SK-MEL-5 (cell line): ENCODE data around the gene CPM. TPM values are rescaled to one million over a fixed set of nuclear protein-coding genes. Genes with fewer than 3 reads are reported as not detected.
A peak's percentile ranks its signal among the peaks of the same experiment; 100 is the strongest.
"Not testable (repeated sequence)": the region's sequence is repeated elsewhere in the genome, so short reads cannot be mapped to it uniquely, and the experiment has no call there.

Source experiments
- DNase-seq: peaks from one replicate; pipeline ENCODE4 v3.0.0-alpha.2; 2016; ENCODE audit warnings: low read depth, low spot score
- in situ Hi-C: cut with HindIII; loops from 2 replicates; pipeline ENCODE4 v1.10.0; 2016; ENCODE audit warnings: low sequenced_read_pairs, high pct_unique_total_duplicates, low pct_unique_long_range_greater_than_20kb
- small RNA-seq, 2 experiments: library from RNA; depleted of rRNA; stranded (forward); fragments of <200 nt; gene quantifications; one replicate each; pipeline ENCODE3, GENCODE V24; 2014
- total RNA-seq: library from RNA; depleted of rRNA; stranded (reverse); fragments of >200 nt; shearing (Covaris generic); gene quantifications from 2 replicates; pipeline ENCODE4 v1.2.3, GENCODE V29; 2014; rRNA removed

CPM gene
- total RNA-seq, 1 experiment from 2014 or later: 18.2 TPM

DNA sequence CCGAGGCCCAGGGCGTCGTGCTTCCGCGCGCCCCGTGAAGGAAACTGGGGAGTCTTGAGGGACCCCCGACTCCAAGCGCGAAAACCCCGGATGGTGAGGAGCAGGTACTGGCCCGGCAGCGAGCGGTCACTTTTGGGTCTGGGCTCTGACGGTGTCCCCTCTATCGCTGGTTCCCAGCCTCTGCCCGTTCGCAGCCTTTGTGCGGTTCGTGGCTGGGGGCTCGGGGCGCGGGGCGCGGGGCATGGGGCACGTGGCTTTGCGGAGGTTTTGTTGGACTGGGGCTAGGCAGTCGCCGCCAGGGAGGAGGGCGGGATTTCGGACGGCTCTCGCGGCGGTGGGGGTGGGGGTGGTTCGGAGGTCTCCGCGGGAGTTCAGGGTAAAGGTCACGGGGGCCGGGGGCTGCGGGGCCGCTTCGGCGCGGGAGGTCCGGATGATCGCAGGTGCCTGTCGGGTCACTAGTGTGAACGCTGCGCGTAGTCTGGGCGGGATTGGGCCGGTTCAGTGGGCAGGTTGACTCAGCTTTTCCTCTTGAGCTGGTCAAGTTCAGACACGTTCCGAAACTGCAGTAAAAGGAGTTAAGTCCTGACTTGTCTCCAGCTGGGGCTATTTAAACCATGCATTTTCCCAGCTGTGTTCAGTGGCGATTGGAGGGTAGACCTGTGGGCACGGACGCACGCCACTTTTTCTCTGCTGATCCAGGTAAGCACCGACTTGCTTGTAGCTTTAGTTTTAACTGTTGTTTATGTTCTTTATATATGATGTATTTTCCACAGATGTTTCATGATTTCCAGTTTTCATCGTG, 124.4 kb downstream of the CPM start:
- DNase-seq: peak; percentile 90
- in situ Hi-C loops: no loop called here

- peak; percentile 88 for DNase-seq
- in situ Hi-C loops: no loop called here
Observed at GRCh38 chr12:68807576-68808387, 125.2 kb downstream of the CPM start, which contains the start of gene MDM2. MDM2 (plus strand) TSS chr12:68808177; CDS start chr12:68808478, 301 bp downstream.

GRCh38 chr12:68807274-68807575, 125.7 kb downstream of the CPM start:
- DNase-seq, in situ Hi-C loops: not testable (repeated sequence)

GRCh38 chr12:68806488-68807237, 126.3 kb downstream of the CPM start:
- in situ Hi-C loops: no loop called here
- no peak for DNase-seq

DNA sequence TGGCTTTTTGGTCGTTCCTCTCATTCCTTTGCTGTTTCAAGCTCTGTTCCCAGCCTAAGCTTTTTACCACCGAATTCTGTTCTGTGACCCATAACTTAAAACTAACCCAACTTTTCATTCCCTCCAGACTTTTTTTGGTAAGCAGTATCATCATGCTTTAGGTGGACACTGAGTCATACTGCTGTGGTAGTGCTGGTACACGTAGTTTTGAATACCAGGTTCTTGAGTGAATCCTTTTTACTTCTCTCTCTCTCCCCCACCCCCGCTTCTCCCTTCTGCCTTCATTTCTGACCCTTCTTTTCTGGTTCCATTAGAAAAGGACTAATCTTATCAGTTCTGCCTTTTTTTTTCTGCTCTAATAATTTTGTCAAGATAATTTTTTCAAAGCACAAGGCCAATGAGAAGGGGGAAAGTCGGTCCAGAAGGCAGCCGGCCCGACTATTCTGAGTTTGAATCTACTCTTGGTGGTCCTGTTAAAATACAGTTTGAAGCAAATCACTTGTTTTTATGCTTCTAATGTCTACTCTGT, 127.3 kb downstream of the CPM start:
- no peak for DNase-seq
- in situ Hi-C loops: no loop called here

DNA sequence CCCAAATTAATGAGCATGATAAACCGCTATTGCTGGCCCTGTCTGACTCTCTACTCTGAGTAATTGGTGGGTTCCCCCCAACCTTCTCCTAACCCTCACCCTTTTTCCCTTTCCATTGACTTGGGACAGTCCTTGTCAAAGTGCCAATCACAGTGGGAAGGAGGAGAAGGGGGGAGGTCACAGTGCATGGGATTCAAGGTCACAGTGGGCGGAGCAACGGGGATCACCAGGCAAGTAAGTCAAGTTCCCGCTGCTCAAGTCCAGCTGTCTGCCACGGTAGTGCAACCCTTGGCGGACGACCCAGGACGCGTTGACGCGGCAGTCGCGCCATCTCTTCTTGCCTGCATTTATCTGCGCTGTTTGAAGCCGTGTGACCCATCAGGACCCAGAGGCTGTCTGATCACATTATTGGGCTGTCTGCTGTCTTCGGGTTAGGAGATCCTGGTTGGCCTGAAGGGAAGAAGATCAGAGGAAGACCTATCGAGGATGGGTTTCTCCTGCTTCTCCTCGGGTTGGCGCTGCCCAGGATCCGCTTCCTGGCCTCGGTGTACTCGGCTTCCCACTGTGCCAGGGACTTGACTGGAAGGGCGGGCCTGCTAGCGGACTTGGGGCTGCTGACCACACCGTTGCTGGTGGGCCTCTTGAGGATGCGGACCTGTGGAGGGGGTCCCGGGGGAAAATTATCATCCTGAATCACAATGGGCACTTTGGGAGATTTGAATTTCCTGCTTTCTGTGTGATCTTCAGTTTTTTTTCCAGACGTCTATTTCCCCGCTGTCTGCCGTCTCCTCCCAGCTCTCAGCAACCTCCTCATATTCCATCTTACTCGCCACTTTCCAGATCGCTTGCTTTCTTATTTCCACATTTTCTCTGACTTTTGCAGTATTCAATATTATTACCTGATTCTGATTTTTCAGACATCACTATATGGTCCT, 128.0 kb downstream of the CPM start:
- in situ Hi-C loops: no loop called here
- no peak for DNase-seq

GRCh38 chr12:68803948-68804656, 128.9 kb downstream of the CPM start:
- DNase-seq: no peak

GRCh38 chr12:68802911-68803651, 129.9 kb downstream of the CPM start:
- in situ Hi-C loops, DNase-seq: not testable (repeated sequence)

More at GRCh38 chr12:68803948-68804656, 128.9 kb downstream of the CPM start:
- in situ Hi-C loops: no loop called here

GRCh38 chr12:68802372-68802745, 130.6 kb downstream of the CPM start:
- in situ Hi-C loops, DNase-seq: not testable (repeated sequence)

Small RNA genes within 50 kb of the gene (small RNA-seq; reads per million reads assigned to genes)
- gene AC025423.5 (0 reads per million in 2 experiments), gene RNU7-4P (0 to 0.24 reads per million in 2 experiments)

Other genes starting within 250 kb of the CPM start
- gene NUP107, start 246.2 kb downstream of the CPM start, total RNA-seq: 69.8 and 75.4 TPM in 2 replicates
- gene SLC35E3, start 187.0 kb downstream of the CPM start, total RNA-seq: 5.5 and 8.6 TPM in 2 replicates
- gene MDM2, start 125.0 kb downstream of the CPM start, total RNA-seq: 147 and 155 TPM in 2 replicates